HG02588 (cell line): ENCODE measurements around the gene MOCOS.
A peak's percentile ranks its signal among the peaks of the same experiment; 100 is the strongest.
"Not testable (repeated sequence)": the region's sequence is repeated elsewhere in the genome, so short reads cannot be mapped to it uniquely, and the experiment has no call there.

Experiments used
- ATAC-seq: cut with Tn5 transposase; IDR thresholded peaks from one replicate; pipeline ENCODE4 v1.9.1; 2021; ENCODE audit warnings: mild to moderate bottlenecking, moderate library complexity; ENCODE audit not compliant: unreplicated experiment

The MOCOS gene, protein sequence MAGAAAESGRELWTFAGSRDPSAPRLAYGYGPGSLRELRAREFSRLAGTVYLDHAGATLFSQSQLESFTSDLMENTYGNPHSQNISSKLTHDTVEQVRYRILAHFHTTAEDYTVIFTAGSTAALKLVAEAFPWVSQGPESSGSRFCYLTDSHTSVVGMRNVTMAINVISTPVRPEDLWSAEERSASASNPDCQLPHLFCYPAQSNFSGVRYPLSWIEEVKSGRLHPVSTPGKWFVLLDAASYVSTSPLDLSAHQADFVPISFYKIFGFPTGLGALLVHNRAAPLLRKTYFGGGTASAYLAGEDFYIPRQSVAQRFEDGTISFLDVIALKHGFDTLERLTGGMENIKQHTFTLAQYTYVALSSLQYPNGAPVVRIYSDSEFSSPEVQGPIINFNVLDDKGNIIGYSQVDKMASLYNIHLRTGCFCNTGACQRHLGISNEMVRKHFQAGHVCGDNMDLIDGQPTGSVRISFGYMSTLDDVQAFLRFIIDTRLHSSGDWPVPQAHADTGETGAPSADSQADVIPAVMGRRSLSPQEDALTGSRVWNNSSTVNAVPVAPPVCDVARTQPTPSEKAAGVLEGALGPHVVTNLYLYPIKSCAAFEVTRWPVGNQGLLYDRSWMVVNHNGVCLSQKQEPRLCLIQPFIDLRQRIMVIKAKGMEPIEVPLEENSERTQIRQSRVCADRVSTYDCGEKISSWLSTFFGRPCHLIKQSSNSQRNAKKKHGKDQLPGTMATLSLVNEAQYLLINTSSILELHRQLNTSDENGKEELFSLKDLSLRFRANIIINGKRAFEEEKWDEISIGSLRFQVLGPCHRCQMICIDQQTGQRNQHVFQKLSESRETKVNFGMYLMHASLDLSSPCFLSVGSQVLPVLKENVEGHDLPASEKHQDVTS

DNA sequence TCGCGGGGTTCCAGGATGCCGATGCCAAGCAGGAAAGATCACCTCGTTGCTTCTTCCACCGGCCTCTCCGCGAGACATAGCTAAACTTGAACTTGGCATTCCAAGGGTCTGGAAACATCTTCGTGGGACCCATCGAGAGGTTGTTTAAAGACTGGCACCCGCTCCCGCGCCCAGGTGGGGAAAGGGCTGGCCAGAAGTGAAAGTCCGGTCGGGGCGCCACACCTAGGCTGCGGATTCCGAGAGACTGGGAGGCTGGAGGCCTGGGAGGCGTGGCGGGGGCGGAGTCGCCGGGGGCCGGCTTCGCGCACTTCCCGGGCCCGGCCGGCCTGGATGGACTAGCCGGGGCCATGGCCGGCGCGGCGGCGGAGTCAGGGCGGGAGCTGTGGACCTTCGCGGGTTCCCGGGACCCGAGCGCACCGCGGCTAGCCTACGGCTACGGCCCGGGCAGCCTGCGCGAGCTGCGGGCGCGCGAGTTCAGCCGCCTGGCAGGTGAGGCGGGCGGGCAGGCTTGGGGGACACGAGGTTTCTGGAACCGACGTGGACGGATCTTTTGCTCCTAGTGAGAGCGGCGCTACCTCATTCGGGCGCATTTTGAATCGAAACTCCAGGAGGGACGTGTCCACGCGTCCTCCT lies at the start of gene MOCOS:
Gene MOCOS (plus strand): TSS at position 305 of the 633 bp plus-strand sequence. CDS start 43 bp downstream, at position 348.
- peak; percentile 79 for ATAC-seq

DNA sequence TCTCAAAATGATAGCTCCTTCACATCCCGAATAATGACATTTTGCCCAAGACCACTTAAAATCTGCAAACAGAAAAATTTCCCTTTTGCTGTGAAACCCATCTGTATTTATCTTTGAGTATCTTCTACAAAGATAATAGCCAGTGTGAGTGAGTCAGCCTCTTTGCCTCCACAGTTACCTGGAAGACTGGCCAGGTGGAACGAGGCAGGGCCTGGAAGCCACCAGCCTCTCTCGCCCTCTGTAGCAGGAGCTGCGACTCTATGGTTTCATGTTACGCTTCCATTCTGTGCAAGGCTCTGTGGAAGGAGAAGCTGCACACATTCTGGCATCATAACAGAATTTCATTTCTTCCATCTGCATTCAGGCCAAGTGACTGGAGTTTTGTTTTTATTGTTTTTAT lies 48.1 kb upstream of the MOCOS start:
- no peak for ATAC-seq

DNA sequence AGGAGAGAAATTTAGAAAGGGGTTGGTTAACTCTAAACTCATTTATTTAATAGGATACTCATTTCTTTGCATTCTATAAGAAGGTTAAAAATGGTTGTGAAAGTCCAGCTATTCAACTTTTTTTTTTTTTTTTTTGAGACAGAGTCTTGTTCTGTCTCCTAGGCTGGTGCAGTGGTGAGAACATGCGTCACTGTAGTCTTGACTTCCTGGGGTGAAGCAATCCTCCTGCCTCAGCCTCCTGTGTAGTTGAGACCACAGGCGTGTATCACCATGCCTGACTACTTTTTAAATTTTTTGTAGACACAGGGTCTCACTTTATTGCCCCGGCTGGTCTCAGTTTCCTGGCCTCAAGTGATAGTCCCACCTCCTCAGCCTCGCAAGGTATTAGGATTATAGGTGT lies 45.7 kb upstream of the MOCOS start:
- ATAC-seq: no peak

DNA sequence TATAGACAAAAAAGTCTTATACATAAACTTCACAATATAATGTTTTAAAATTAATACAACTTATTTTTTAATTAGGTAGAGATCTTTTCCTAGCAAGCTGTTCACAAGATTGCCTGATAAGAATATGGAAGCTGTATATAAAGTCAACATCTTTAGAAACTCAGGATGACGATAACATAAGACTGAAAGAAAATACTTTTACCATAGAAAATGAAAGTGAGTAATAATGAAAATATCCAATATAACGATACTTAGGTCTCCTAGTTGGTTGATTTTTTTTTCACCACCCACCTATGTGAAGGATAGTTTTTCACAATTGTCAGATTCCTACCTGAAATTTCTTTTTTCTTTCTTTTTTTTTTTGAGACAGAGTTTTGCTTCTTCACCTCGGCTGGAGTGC lies 44.5 kb upstream of the MOCOS start:
- ATAC-seq: no peak

DNA sequence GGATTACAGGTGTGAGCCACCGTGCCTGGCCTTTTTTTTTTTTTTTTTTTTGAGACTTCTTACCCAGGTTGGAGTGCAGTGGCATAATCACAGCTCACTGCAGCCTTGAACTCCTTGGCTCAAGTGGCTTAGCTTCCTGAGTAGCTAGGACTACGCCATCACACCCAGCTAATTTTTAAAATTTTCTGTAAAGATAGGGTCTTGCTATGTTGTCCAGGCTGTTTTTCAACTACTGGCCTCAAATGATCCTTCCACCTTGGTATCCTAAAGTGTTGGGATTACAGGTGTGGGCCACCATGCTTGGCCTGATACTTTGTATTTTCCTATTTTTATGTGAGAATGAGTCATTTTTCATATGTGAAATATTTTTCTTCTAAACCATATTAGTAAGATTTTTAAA lies 43.9 kb upstream of the MOCOS start:
- ATAC-seq: no peak

DNA sequence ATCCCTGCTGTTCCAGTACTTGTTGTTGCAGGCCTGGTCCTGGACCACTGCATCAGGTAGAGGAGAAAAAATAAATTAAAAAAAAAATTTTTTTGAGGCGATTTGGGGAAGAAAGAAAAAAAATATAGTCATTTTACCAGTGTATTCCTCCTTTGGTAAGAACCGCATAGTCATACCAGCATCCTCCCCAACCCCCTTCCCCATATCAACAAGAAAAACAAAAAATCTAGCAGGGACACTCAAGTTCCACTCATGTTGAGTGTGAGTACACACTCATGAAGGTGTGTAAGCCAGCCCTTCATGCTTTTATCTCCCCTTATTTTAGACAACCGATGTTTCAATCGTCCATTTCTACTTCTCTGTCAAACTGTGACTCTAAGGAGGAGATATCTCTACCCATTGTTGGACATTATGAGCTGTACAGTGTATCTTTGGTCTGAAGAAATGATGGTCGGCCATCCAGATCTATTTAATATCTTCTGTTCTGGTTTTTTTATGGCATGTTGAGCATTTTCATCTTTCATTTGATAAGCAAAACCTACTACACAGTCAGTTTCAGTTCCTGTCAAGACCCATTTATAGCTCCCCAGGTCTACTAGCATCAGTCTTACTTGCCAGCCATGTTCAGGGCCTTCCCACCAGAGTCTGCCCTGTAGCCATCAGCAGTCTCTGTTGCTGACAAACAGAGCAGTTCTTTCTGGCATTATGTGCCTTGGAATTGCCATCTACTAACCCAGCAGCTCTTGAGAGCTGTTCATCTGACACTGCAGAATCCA lies 37.6 kb upstream of the MOCOS start:
- ATAC-seq: peak; percentile 93

DNA sequence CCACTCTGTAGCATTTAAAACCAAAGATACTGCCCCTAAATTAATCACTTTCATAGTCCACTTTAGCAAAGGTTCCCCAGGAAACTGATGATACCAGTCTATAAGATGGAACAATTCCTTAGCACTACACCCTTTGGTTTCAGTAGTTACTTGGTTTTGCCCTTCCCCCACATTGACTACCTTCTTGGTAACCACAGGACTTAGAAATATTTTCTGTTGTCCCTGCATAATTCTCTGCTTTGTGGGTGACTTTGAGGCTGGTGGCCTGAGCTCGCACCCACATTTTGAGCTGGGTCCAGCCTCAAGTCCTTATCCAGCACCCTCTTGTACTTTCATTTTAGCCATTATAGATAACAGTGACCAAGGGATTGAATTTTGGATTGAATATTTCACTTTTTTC lies 34.5 kb upstream of the MOCOS start:
- ATAC-seq: no peak

DNA sequence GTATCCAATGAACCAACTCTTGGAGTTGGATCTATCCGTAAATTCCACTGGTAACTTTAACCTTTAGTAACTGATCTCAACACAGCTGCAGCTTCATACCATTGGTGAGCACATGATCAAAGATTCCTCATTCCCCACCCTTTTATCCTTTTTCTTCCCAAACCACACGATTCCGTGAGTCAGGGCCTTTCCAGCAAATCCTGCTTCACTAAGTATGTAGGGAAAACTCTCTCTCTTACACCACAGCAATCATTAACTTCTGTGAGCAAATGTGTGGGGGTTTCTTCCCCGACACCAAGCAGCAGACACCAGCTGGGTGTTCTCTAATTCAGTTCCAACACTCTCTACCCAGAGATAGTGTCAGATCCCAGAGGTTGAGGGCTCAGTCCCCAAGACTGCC lies 34.1 kb upstream of the MOCOS start:
- no peak for ATAC-seq

DNA sequence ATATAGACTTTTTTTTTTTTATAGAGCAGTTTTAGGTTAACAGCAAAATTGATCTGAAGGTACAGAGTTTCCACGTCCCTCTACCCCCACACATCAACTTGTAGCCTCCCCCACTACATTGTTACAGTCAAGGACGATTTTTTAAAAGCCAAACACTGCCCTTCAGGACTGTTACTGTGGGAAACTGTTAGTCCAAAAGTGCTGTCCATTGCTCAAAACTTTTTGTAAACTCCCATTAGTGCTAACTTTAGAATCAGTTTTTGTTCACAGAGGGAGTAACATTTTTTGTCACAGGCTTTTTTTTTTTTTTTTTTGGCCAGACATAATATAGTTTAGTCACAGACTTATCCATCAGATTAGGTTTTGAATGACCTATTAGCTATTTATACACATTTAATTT lies 33.5 kb upstream of the MOCOS start:
- no peak for ATAC-seq

DNA sequence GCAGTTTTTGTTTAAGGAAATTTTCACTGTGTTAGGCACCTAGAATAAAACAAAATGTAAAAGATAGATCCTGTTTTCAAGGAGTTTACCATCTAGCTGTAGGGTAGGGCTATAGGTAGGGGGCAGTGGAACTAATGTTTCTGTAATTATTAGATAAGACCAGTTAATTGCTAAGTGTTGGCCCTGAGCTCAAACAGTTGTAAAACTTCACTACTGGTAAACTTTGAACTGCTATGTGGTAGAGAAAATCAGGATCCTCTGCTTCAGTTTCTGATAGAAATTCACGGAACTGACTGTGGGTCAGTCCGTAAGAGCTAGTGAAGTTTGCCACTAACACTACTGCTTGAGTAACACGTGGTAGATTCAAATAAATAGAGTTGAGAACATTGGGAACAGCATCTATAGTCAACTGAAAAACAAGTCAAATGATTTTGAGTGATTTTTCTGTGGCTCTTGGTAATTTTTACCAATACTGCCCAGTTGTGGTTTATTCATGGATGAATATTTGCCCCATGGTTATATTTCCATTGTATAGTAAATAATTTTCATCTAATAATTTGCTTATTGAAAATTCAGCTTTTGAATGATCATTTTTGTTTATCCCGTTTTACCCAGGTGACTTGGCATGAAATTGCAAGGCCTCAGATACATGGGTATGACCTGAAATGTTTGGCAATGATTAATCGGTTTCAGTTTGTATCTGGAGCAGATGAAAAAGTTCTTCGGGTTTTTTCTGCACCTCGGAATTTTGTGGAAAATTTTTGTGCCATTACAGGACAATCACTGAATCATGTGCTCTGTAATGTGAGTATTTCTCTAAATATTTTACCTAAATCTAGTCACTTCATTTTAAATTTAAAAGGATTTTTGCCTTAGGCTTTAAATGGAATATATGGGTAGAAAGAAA lies 31.2 kb upstream of the MOCOS start:
- ATAC-seq: no peak

DNA sequence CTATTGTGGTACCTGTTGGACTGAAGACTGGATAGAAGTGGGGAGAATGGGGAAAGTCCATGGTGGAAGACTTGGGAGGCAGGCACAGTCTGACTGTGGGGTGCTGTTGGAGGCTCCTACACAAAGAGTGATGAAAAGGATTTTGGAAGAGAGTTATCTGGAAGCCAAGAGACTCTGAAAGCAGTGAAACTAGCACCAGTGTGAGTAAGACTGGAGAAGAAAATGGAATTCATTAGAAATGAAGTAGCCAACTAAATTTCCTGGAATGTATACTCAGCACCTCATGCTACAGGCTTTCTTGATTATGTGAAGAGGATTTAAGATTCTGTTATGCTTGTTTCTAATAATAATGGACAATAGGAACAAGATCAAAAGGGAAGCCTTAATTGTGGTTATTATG lies 29.9 kb upstream of the MOCOS start:
- ATAC-seq: no peak

DNA sequence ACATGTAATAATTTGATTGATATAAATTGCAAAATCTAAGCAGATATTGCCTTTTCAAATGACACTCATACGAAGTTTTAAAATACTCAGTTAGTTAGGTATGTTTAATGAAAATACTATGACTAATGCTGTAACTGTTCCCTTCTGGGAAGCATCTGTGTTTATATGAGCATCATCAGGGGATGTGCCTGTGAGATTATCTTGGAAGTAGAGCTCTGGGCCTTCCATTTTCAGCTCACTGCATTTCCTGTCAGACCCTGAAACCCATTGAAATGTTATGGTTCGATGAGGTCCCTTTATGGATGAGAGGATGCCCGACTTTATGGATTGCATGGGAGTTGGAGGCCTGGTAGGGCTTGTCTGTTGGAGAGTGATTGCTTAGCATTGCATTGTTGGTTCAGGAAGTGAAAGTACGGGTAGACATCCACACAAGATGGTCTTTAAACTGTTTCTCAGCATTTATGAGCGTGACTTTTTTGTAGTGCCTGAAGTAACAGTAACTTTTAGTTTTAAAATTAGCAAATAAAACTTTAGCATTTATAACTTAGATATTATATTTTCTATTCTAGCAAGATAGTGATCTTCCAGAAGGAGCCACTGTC lies 28.9 kb upstream of the MOCOS start:
- ATAC-seq: no peak

DNA sequence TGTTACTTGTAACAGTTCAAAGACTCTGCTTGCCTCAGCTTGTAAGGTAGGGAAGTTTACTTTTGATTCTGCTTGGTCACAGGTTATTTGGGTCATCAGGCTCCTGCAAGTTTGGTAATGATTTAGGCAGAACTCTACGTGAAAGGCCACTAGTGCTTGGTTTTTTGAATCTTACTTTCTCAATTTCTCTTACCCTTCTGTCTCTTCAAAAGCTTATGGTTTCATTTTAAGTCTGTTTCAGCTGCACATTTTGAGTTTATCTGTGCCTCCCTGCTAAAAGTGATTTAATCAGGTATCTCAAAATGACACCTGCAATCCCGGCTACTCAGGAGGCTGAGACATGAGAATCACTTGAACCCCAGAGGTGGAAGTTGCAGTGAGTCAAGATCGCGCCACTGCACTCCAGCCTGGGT lies 26.3 kb upstream of the MOCOS start:
- no peak for ATAC-seq

DNA sequence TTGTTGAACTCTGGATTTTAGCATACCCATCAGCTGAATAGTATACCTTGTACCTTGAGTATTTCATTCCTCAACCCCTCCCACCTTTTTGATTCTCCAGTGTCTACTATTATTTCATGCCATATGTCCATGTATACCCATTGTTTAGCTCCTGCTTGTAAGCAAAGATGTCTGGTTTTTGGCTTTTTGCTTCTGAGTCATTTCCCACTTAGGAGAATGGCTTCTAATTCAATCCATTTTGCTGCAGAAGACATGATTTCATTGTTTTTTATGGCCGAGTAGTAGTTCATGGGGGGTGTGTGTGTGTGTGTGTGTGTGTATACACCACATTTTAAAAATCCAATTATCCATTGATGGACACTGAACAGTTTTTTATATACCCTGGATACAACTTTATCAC lies 24.3 kb upstream of the MOCOS start:
- no peak for ATAC-seq

DNA sequence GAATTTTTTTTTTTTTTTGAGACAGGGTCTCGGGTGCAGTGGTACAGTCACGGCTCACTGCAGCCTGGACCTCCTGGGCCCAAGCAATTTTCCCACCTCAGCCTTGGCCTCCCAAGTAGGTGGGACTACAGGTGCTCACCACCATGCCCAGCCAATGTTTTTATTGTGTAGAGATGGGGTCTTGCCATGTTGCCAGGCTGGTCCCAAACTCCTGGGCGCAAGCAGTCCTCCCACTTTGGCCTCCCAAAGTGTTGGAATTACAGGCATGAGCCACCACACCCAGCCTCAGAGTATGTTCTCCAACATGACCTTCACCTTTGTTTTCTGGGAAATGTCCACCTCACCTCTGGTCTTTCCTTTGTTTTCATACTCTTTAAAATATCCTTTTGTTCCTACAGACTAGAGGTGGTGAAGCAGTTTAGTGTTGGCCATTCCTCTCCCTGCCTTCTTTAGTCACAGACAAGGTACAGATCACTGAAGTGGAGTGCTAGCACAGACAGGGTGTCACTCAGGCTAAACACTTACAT lies 19.5 kb upstream of the MOCOS start:
- ATAC-seq: no peak

DNA sequence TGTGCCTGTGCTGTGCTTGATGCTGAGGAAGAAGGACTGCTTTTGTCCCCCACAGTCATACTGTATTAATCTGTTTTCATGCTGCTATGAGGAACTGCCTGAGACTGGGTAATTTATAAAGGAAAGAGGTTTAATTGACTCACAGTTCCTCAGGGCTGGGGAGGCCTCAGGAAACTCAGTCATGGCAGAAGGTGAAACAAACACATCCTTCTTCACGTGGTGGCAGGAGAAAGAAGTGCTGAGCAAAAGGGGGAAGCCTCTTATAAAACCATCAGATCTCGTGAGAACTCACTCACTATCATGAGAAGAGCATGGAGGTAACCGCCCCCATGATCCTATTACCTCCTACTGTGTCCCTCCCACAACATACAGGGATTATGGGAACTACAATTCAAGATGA lies 19.0 kb upstream of the MOCOS start:
- ATAC-seq: not testable (repeated sequence)

DNA sequence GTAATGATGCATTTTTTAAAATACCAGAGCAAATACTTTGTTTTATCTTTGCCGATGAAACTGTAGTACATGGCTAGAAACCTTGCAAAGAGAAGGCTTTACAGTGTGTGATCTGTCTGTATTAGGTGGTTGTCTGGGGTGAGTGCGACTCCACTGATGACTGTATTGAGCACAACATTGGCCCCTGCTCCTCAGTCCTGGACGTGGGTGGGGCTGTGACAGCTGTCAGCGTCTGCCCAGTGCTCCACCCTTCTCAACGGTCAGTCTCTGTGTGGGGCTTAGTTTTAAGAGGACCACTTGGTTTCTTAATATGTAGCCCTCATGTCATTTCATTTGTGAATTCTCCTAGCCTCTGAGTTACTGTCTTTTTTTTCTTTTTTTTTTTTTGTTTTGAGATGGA lies 17.4 kb upstream of the MOCOS start:
- no peak for ATAC-seq

DNA sequence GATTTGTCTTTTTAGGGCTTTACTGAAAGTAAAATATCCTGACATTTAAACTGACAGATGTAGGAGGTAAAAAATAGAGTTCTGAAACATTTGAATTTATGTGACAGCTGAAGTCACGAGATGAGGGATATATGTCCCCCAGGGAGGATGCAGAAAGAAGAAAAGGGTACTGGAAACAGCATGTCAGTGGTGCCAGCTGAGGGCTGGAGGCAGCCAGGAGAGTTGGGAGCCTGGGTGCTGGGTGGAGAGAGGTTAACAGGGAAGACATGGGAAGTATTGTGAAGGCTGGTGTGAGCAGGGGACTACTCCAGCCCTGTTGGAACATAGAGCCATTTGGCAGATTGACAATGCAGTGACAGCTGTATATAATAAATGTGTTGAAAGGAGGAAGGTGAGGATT lies 11.8 kb upstream of the MOCOS start:
- no peak for ATAC-seq

DNA sequence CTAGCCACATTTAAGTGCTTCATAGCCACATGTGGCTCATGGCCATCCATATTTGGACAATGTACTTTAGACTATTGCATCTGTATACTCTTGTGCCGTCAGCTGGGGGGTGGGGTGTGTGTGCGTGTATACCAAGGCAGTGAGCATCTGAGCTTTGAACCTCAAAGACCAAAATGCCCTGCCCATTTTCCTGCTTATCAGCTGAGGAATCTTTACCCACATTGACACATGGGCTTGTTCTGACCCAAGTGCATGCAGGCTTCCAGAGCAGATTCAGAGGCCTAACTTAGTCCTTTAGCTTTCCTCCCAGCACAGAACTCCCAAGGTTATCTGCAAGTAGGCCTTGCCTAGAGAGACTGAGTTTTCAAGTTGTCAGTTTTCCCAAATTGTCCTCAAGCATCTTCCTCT lies 11.1 kb upstream of the MOCOS start:
- no peak for ATAC-seq
